Measurements from ENCODE around the gene SLC35G3. TPM values are rescaled to one million over a fixed set of nuclear protein-coding genes. Genes with fewer than 3 reads are reported as not detected.
"Not testable (repeated sequence)": the region's sequence is repeated elsewhere in the genome, so short reads cannot be mapped to it uniquely, and the experiment has no call there.

Gene SLC35G3
- not detected in 2 replicates for total RNA-seq (2014; rRNA removed; shearing (Covaris generic))

GRCh38 chr17:35194001-35194400 lies at the start of gene SLC35G3:
SLC35G3 (minus strand) TSS chr17:35194393; CDS start chr17:35194307, 86 bp downstream.
- H3K4me3 ChIP-seq; DNase-seq; H3K27ac ChIP-seq; H3K36me3 ChIP-seq; H3K9me3 ChIP-seq (replicated peaks); H3K4me1 ChIP-seq; H3K27me3 ChIP-seq: not testable (repeated sequence)

- DNase-seq = peak; percentile 59 to 70
- H3K27me3 ChIP-seq = no peaks in the 10 kb centered on the region
- peaks cover 10% of the 10 kb centered on the region for H3K4me1 ChIP-seq
- peak overlapping the region; percentile 66 for H3K4me3 ChIP-seq
- H3K36me3 ChIP-seq = no peaks in the 10 kb centered on the region
- H3K9me3 ChIP-seq (replicated peaks) = no peaks in the 10 kb centered on the region
- H3K27ac ChIP-seq = peak overlapping the region; percentile 69
Measured at GRCh38 chr17:35243561-35244340, 49.6 kb upstream of the SLC35G3 start.

GRCh38 chr17:35242805-35243560 lies 48.8 kb upstream of the SLC35G3 start, which contains the start of gene SLFN5:
SLFN5 (plus strand) TSS chr17:35243072; CDS start chr17:35258691, 15,619 bp downstream.
- Histone ChIP-seq H3K4me3 (peak within 1 kb of the TSS; percentile 66), H3K27ac (peak within 1 kb of the TSS; percentile 69), H3K27me3 (no peaks in the 10 kb centered on the region), H3K4me1 (peaks cover 10% of the 10 kb centered on the region), H3K9me3 (replicated peaks) (no peaks in the 10 kb centered on the region), H3K36me3 (no peaks in the 10 kb centered on the region)
- peak; percentile 85 to 89 for DNase-seq

GRCh38 chr17:35242158-35242804 lies 48.1 kb upstream of the SLC35G3 start:
- peak; percentile 49 to 65 for DNase-seq
- Histone ChIP-seq H3K4me1 (peaks cover 10% of the 10 kb centered on the region), H3K4me3 (peak overlapping the region; percentile 66), H3K36me3 (no peaks in the 10 kb centered on the region), H3K9me3 (replicated peaks) (no peaks in the 10 kb centered on the region), H3K27ac (peak overlapping the region; percentile 69; the same call in 1 of the 2 replicates), H3K27me3 (no peaks in the 10 kb centered on the region)

GRCh38 chr17:35241520-35241919 lies 47.3 kb upstream of the SLC35G3 start:
- no peaks in the 10 kb centered on the region for H3K9me3 ChIP-seq (replicated peaks)
- H3K4me3 ChIP-seq = no peak overlapping the region
- H3K4me1 ChIP-seq = peaks cover 10% of the 10 kb centered on the region
- H3K27me3 ChIP-seq = no peaks in the 10 kb centered on the region
- H3K27ac ChIP-seq = no peak overlapping the region
- H3K36me3 ChIP-seq = no peaks in the 10 kb centered on the region
- DNase-seq = no peak

GRCh38 chr17:35240861-35241260 lies 46.7 kb upstream of the SLC35G3 start:
- H3K27ac ChIP-seq = no peak overlapping the region
- no peak for DNase-seq
- no peaks in the 10 kb centered on the region for H3K36me3 ChIP-seq
- H3K9me3 ChIP-seq (replicated peaks) = no peaks in the 10 kb centered on the region
- H3K4me3 ChIP-seq = no peak overlapping the region
- peaks cover 10% of the 10 kb centered on the region for H3K4me1 ChIP-seq
- H3K27me3 ChIP-seq = no peaks in the 10 kb centered on the region

GRCh38 chr17:35239823-35240222 lies 45.6 kb upstream of the SLC35G3 start:
- Histone ChIP-seq H3K9me3 (replicated peaks) (no peaks in the 10 kb centered on the region), H3K4me1 (peaks cover 3% of the 10 kb centered on the region)
- DNase-seq = no peak

GRCh38 chr17:35238821-35239220 lies 44.6 kb upstream of the SLC35G3 start:
- Histone ChIP-seq H3K27ac (no peak overlapping the region), H3K9me3 (replicated peaks) (no peaks in the 10 kb centered on the region), H3K4me3 (no peak overlapping the region), H3K4me1 (no peaks in the 10 kb centered on the region), H3K36me3 (no peaks in the 10 kb centered on the region), H3K27me3 (no peaks in the 10 kb centered on the region)
- no peak for DNase-seq

More at GRCh38 chr17:35239823-35240222, 45.6 kb upstream of the SLC35G3 start:
- Histone ChIP-seq H3K27ac (no peak overlapping the region), H3K4me3 (no peak overlapping the region), H3K36me3 (no peaks in the 10 kb centered on the region), H3K27me3 (no peaks in the 10 kb centered on the region)

- no peak overlapping the region for H3K27ac ChIP-seq
- no peaks in the 10 kb centered on the region for H3K4me1 ChIP-seq
- H3K36me3 ChIP-seq = no peaks in the 10 kb centered on the region
- no peaks in the 10 kb centered on the region for H3K9me3 ChIP-seq (replicated peaks)
- no peak for DNase-seq
- no peaks in the 10 kb centered on the region for H3K27me3 ChIP-seq
- H3K4me3 ChIP-seq = no peak overlapping the region
Measured at GRCh38 chr17:35236821-35237220, 42.6 kb upstream of the SLC35G3 start.

- no peak overlapping the region for H3K27ac ChIP-seq
- H3K4me3 ChIP-seq = no peak overlapping the region
- no peaks in the 10 kb centered on the region for H3K9me3 ChIP-seq (replicated peaks)
- H3K36me3 ChIP-seq = no peaks in the 10 kb centered on the region
- no peaks in the 10 kb centered on the region for H3K27me3 ChIP-seq
- H3K4me1 ChIP-seq = no peaks in the 10 kb centered on the region
- no peak for DNase-seq
Measured at GRCh38 chr17:35235917-35236316, 41.7 kb upstream of the SLC35G3 start.

- Histone ChIP-seq H3K27ac (no peak overlapping the region), H3K9me3 (replicated peaks) (0 out of 2 replicates have a peak, but pooled peaks cover 2% of the 10 kb centered on the region), H3K36me3 (no peaks in the 10 kb centered on the region), H3K4me1 (no peaks in the 10 kb centered on the region), H3K4me3 (no peak overlapping the region), H3K27me3 (no peaks in the 10 kb centered on the region)
- DNase-seq = no peak
Measured at GRCh38 chr17:35235289-35235688, 41.1 kb upstream of the SLC35G3 start.

GRCh38 chr17:35234315-35234714 lies 40.1 kb upstream of the SLC35G3 start:
- H3K4me1 ChIP-seq; H3K27ac ChIP-seq; H3K27me3 ChIP-seq; DNase-seq; H3K4me3 ChIP-seq; H3K9me3 ChIP-seq (replicated peaks); H3K36me3 ChIP-seq: not testable (repeated sequence)

- H3K4me3 ChIP-seq = no peak overlapping the region
- no peak overlapping the region for H3K27ac ChIP-seq
- H3K9me3 ChIP-seq (replicated peaks) = 0 out of 2 replicates have a peak, but pooled peaks cover 2% of the 10 kb centered on the region
- no peak for DNase-seq
- peaks cover 8% of the 10 kb centered on the region; the same call in 1 of the 2 replicates for H3K27me3 ChIP-seq
- H3K4me1 ChIP-seq = no peaks in the 10 kb centered on the region
- no peaks in the 10 kb centered on the region for H3K36me3 ChIP-seq
Measured at GRCh38 chr17:35229638-35230037, 35.4 kb upstream of the SLC35G3 start.

- H3K4me3 ChIP-seq = no peak overlapping the region
- H3K27ac ChIP-seq = no peak overlapping the region
- H3K27me3 ChIP-seq = peaks cover 11% of the 10 kb centered on the region; the same call in 1 of the 2 replicates
- no peaks in the 10 kb centered on the region for H3K4me1 ChIP-seq
- H3K36me3 ChIP-seq = no peaks in the 10 kb centered on the region
- DNase-seq = no peak
- 0 out of 2 replicates have a peak, but pooled peaks cover 2% of the 10 kb centered on the region for H3K9me3 ChIP-seq (replicated peaks)
Measured at GRCh38 chr17:35227546-35227945, 33.4 kb upstream of the SLC35G3 start.
